Transverse colon (tissue), 4 donors: ENCODE data around the gene ABCA5. TPM values are rescaled to one million over a fixed set of nuclear protein-coding genes. Genes with fewer than 3 reads are reported as not detected.

Source experiments
- DNase-seq: peaks from one replicate; pipeline ENCODE4 v3.0.0-alpha.2; 2019
- H3K27ac ChIP-seq, 4 donors: fragments of 200-600 bp; sonication (generic); 2 replicates each; pipeline ENCODE4 v1.5.1; 2016 to 2018; ENCODE audit warnings: inconsistent platforms in 4 of 4
- H3K27me3 ChIP-seq: fragments of 200-600 bp; sonication (generic); 2 replicates; pipeline ENCODE4 v1.5.1; 2017; ENCODE audit warnings: inconsistent platforms
- H3K36me3 ChIP-seq, 4 donors: fragments of 200-600 bp; sonication (generic); 2 replicates each; pipeline ENCODE4 v1.5.1; 2017 to 2019; ENCODE audit warnings: inconsistent platforms in 4 of 4
- H3K4me1 ChIP-seq, 4 donors: fragments of 200-600 bp; sonication (generic); 2 replicates each; pipeline ENCODE4 v1.5.1; 2017 to 2020; ENCODE audit warnings: inconsistent platforms in 4 of 4
- H3K4me3 ChIP-seq, 4 donors: fragments of 200-600 bp; sonication (generic); 1 replicate in 1 of 4; 2 replicates in 3 of 4; pipeline versions ENCODE4 v1.5.1 to v1.6.1; 2017 to 2019; ENCODE audit warnings: inconsistent platforms in 4 of 4
- H3K9me3 ChIP-seq, 2 donors: fragments of 200-600 bp; sonication (generic); 2 replicates each; pipeline ENCODE4 v1.5.1; 2017 to 2019; ENCODE audit warnings: inconsistent platforms in 2 of 2
- CTCF ChIP-seq, 5 experiments: fragments of 200-600 bp in 3 of 5; fragments of 450-650 bp in 2 of 5; sonication (generic) in 3 of 5; IDR thresholded peaks; 1 replicate in 2 of 5; 2 replicates in 3 of 5; pipeline ENCODE4 v1.5.1; 2016 to 2017; ENCODE audit warnings: antibody characterized with exemption in 5 of 5, inconsistent platforms in 3 of 5, mild to moderate bottlenecking in 2 of 5, moderate library complexity in 1 of 5
- EP300 ChIP-seq: sonication (generic); formaldehyde crosslinking; IDR thresholded peaks from one replicate; pipeline ENCODE4 v1.6.1; 2017; ENCODE audit warnings: antibody characterized with exemption, low read depth
- POLR2A ChIP-seq: fragments of 450-650 bp; IDR thresholded peaks from one replicate; pipeline ENCODE4 v1.6.1; 2016; ENCODE audit warnings: antibody characterized with exemption, mild to moderate bottlenecking, moderate library complexity
- POLR2AphosphoS5 ChIP-seq, 3 donors: sonication (generic); formaldehyde crosslinking; IDR thresholded peaks; one replicate each; pipeline ENCODE4 v1.6.1; 2016; ENCODE audit warnings: antibody characterized with exemption in 3 of 3
- WGBS, 2 donors: methylation state at CpG; one replicate each; pipeline ENCODE4 v1.1.5; 2018; ENCODE audit warnings: low coverage in 1 of 2; 5-methylcytosine and 5-hydroxymethylcytosine counted together
- in situ Hi-C, 4 donors: fragments of 200-750 bp; cut with MboI; loops; one replicate each; pipeline versions ENCODE4 v1.15.0 to v1.15.1; 2017; ENCODE audit warnings: low sequenced_read_pairs in 3 of 4, low pct_ligation_motif_present in 1 of 4, low pct_unique_long_range_greater_than_20kb in 1 of 4
- intact Hi-C: fragments of 100-400 bp; cut with DNase I; formaldehyde crosslinking; loops from one replicate; pipeline ENCODE4 v1.15.1; 2023; ENCODE audit warnings: low total_unique reads
- total RNA-seq, 4 donors: library from RNA; depleted of rRNA; stranded (reverse); fragments of >200 nt; gene quantifications; one replicate each; pipeline ENCODE4 v1.1.0, GENCODE V29; 2016

ABCA5 gene
- total RNA-seq, 4 donors from 2014 or later, result 17.3 to 173 (median 125) TPM

DNA sequence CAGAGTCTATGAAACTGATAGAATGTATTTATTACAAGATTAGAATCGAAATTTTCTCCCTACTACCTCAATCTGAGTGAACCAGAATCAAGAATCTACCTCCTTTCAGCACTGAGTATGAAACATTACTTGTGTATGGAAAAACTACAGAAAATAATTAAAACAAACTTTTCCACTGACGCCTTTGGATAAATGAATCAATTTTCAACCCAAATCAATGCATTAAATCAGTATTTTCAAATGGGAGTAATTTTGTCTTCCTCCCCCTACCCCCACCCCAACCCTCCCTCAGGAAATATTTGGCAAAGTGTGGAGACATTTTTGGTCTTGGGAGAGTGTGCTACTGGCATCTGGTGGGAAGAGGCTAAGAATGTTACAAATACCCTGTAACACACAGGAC, 90.5 kb downstream of the ABCA5 start:
- no peaks in the 10 kb centered on the region for H3K27me3 ChIP-seq
- no peak overlapping the region for H3K27ac ChIP-seq
- H3K36me3 ChIP-seq, result no peaks in the 10 kb centered on the region
- intact Hi-C loops, result loop anchor here (5.0 kb wide), 1 partner anchor 464 kb away; no protein-coding TSS in a partner anchor
- no peak for TF ChIP-seq CTCF (IDR thresholded peaks at IDR 0.05)
- no peak for TF ChIP-seq EP300
- TF ChIP-seq POLR2AphosphoS5 (IDR thresholded peaks at IDR 0.05), result no peak
- no peak for TF ChIP-seq POLR2A
- peaks cover 9 to 10% of the 10 kb centered on the region in 2 donors for H3K9me3 ChIP-seq
- no peak overlapping the region for H3K4me3 ChIP-seq
- peaks cover 0 to 6% (median 0%) of the 10 kb centered on the region in 4 donors for H3K4me1 ChIP-seq
- 58 to 75% methylated on average over 2 of the region's 2 CpGs for WGBS, 2 donors
- in situ Hi-C loops, result loop anchor here in 3 of 4 donors (25.0 kb wide), 1 partner anchor 699 kb away; no protein-coding TSS in a partner anchor
- no peak for DNase-seq

GRCh38 chr17:69235338-69236058, 91.4 kb downstream of the ABCA5 start:
- Histone ChIP-seq H3K4me1 (peaks cover 0 to 6% (median 0%) of the 10 kb centered on the region in 4 donors), H3K4me3 (no peak overlapping the region), H3K27me3 (no peaks in the 10 kb centered on the region), H3K36me3 (no peaks in the 10 kb centered on the region), H3K9me3 (peaks cover 9 to 10% of the 10 kb centered on the region in 2 donors), H3K27ac (no peak overlapping the region)
- WGBS, 2 donors, result 5% methylated on average over 1 of the region's 1 CpG; no CpG with 5 or more reads in 1 of the 2 donors
- peak; percentile 78 for DNase-seq
- TF ChIP-seq CTCF (IDR thresholded peaks at IDR 0.05) (peak; percentile 61 to 79 (median 68)), POLR2A (no peak), EP300 (no peak), POLR2AphosphoS5 (IDR thresholded peaks at IDR 0.05) (peak in 1 of 3 donors; percentile 15)
- intact Hi-C loops (loop anchor here (5.0 kb wide), 1 partner anchor 463 kb away; no protein-coding TSS in a partner anchor), in situ Hi-C loops (loop anchor here in 3 of 4 donors (25.0 kb wide), 1 partner anchor 698 kb away; no protein-coding TSS in a partner anchor)

- H3K36me3 ChIP-seq, result no peaks in the 10 kb centered on the region
- H3K4me1 ChIP-seq, result peaks cover 0 to 6% (median 0%) of the 10 kb centered on the region in 4 donors
- intact Hi-C loops (no loop called here), in situ Hi-C loops (loop anchor here in 3 of 4 donors (5.0 to 25.0 kb wide), 2 partner anchors 455 to 695 kb away; no protein-coding TSS in a partner anchor)
- H3K9me3 ChIP-seq, result peaks cover 9 to 10% of the 10 kb centered on the region in 2 donors
- TF ChIP-seq EP300 (no peak), POLR2AphosphoS5 (IDR thresholded peaks at IDR 0.05) (no peak), POLR2A (no peak), CTCF (IDR thresholded peaks at IDR 0.05) (no peak)
- no peak for DNase-seq
- H3K4me3 ChIP-seq, result no peak overlapping the region
- H3K27ac ChIP-seq, result no peak overlapping the region
- H3K27me3 ChIP-seq, result no peaks in the 10 kb centered on the region
These were observed 94.3 kb downstream of the ABCA5 start for GRCh38 chr17:69232650-69233049.

- peaks cover 0 to 6% (median 0%) of the 10 kb centered on the region in 4 donors for H3K4me1 ChIP-seq
- TF ChIP-seq EP300 (no peak), POLR2AphosphoS5 (IDR thresholded peaks at IDR 0.05) (no peak), POLR2A (no peak), CTCF (IDR thresholded peaks at IDR 0.05) (no peak)
- no peak for DNase-seq
- no peak overlapping the region for H3K4me3 ChIP-seq
- H3K9me3 ChIP-seq, result peaks cover 9 to 10% of the 10 kb centered on the region in 2 donors
- in situ Hi-C loops, result loop anchor here in 3 of 4 donors (5.0 to 25.0 kb wide), 2 partner anchors 454 to 694 kb away; no protein-coding TSS in a partner anchor
- no peak overlapping the region for H3K27ac ChIP-seq
- intact Hi-C loops, result no loop called here
- 75% methylated on average over 1 of the region's 1 CpG; no CpG with 5 or more reads in 1 of the 2 donors for WGBS, 2 donors
- no peaks in the 10 kb centered on the region for H3K36me3 ChIP-seq
- no peaks in the 10 kb centered on the region for H3K27me3 ChIP-seq
These were observed 95.4 kb downstream of the ABCA5 start for GRCh38 chr17:69231521-69231920.
